CD4-positive, alpha-beta T cell treated with Interleukin-4 for 1 hour (primary cell): Measurements from ENCODE around the gene LDLRAD4.

Experiments used
- DNase-seq, 2 donors: peaks; one replicate each; pipeline ENCODE4 v3.0.0-alpha.2; 2020 to 2022

The LDLRAD4 gene

DNA sequence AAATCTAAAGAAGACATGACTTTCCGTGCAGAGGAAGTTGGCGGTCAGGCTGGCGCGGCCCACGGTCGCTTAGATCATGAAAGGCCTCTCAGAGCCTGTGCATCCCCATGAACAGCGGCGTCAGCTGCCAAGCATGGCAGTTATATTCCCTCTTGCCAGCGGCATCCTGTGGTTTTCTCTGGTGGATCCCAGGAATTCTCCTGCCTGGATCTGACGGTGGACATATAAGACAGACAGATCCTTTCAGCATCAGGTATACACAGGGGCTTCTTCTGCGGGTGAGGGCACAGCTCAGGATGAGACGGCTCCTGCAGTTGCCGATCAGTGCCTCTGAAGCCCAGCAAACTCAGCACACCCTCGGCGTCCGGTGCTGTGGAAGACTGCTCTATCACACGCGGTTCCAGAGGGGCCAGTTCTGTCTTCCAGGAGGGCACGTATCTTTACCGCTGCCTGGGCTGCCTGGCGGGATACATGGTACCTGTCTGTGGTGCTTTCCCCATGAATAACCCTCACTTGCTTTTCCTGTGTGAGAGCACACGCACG is 157.8 kb downstream of the LDLRAD4 start:
- DNase-seq, result peak; percentile 38 to 67

- peak; percentile 67 to 74 for DNase-seq
Measured at GRCh38 chr18:13376841-13377351, 158.3 kb downstream of the LDLRAD4 start.

- peak; percentile 46 to 59 for DNase-seq
Measured at GRCh38 chr18:13377496-13377895, 158.9 kb downstream of the LDLRAD4 start.

- peak in 1 of 2 donors; percentile 59 for DNase-seq
Measured at GRCh38 chr18:13378150-13378549, 159.6 kb downstream of the LDLRAD4 start.

DNA sequence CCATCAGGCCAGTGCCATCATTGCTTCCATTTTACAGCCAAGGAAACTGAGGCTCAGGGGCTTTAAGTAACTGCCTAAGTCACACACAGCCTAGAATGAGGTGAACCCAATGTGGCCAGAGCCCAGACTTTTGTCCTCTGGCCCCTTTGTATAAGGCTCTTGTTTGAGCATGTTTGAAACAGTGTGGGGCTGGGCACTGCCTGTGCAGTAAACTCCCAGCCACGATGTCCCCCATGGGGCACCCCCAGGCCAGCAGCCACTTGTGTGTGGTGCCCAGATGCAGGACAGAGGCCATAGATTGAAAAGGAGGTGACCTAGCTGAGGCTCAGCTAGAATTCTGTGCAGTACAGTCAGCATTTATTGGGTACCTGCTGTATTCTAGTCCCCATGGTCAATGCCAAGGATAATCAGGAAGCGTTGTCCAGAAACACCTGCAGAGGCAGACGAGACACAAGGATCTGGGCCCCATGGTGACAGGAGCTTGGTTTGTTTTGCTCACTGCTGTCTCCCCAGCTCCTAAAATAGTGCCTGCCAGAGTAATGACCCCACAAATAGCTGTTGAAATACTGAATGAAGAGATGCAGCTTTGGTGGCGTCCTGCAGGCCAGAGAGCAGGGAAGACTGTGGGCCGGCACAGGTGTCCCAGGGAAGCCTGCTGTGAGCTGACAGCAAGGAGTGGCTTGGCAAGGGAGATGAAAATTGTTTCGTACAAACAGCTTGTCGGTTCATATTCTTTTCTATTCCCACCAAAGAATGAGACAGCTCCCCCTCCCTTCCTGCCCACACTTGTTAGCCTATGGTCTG is 160.7 kb downstream of the LDLRAD4 start:
- no peak for DNase-seq

DNA sequence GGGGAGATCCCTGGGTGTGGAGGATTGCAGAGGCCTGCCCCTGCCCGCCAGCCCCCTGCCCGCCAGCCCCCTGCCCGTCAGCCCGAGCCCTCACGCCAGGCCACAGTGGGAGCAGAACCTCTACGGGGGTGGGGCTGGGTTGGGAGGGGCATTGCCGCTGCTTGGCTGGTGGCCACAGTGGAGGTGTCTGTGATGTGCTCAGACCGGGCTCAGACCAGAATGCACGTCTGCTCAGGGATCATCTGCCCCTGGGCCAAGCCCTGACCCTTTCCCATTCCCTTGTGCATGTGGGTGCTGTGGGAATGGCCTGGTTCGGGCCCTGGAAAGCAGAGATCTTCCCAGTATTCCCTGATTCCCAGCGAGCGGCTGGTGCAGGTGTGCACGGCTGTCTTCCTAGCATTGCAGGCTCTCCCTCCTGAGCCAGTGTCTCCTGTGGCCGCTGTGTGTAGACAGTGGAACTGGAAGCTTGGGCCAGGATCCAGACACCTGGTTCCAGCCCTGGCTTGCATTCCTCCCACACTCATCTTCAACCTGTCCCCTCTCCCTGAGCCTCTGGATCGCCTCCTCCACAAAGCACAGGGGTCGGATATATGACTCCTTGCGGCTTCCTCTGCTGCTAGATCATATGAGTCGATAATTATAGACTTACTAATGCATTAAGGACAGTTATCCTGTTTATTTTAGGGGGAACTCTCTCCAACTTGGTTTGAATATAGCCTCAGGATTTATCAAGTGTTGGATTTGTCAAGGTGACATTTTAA is 161.6 kb downstream of the LDLRAD4 start:
- DNase-seq, result no peak

DNA sequence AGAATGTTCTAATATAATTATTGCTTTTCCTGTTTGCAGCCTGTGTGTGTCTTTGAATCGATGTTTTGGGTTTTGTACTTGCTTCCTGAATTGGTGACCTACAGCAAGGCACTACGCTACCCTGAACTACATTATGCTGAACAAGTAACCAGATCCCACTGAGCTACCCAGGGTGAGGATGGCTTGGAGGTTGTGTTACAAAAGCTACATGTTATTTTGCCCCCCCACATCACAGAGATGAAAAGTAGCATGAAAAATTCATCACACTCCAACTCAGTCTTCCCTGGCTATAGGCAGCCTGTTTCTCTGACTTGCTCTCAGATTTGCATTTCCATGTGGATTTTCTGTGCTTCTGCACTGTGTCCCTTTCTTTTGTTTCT is 162.1 kb downstream of the LDLRAD4 start:
- DNase-seq, result no peak

GRCh38 chr18:13381331-13381730 is 162.8 kb downstream of the LDLRAD4 start:
- no peak for DNase-seq

DNA sequence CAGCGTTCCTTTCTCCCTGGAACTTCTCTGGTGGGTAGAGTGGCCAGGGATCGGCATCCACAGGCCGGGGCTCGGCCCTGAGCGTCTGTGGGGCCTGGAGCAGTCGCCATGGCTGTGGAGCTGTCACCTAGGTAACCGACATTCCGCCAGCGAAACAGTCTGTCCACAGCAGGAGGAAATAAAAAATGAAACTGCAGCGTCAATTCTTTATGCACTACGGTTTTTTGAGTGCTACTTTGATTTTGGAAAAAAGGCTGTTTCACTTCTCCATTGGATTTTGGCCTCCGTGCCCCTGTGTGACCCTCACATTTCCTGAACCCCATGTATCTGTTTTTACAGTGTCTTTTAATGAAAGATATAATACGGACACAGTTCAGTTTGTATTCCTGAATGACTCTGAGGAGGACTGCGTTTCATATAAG is 163.4 kb downstream of the LDLRAD4 start:
- DNase-seq, result peak; percentile 76 to 78

GRCh38 chr18:13382366-13382953 is 163.9 kb downstream of the LDLRAD4 start:
- DNase-seq, result peak; percentile 75 to 89

GRCh38 chr18:13382954-13383827 is 164.6 kb downstream of the LDLRAD4 start:
- DNase-seq, result peak in 1 of 2 donors; percentile 50

DNA sequence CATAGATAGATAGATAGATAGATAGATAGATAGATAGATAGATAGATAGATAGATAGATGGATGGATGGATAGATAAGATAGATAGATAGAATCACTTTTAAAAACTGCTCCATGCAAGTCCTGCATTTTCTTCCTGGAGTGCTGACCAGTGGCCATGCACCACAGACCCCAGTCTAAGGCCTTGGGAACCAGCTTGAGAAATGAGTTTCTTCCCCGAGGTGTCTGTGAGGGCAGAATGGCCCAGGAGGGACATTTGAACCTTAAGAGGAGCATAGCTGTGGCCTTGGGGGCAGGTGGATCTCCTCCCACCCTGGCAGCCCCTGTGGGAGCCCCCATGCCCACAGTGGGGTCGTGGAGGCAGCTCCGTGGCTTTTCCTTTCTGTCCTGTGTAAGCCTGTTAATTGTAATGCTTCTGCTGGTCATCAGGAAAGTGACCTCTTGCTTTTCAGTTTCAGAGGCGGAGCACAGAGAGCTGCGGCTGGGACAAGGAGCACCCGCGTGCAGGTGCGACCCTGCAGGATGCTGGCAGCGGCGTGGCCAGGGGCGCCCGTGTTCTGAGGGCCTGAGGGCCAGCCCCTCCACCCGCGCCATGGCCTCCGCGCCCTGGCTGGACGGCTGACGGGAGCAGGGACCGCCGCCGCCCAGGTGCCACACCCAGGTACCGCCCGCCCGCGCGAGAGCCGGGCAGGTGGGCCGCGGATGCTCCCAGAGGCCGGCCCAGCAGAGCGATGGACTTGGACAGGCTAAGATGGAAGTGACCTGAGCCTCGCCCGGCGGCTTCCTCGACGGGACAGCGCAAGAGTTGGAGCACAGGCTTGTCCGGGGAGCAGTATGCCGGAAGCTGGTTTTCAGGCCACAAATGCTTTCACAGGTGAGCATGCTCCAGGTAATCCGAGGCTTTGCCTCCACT is 168.6 kb downstream of the LDLRAD4 start:
- no peak for DNase-seq

GRCh38 chr18:13387855-13388548 is 169.4 kb downstream of the LDLRAD4 start:
- DNase-seq, result no peak

- DNase-seq, result no peak
Measured at GRCh38 chr18:13388586-13389490, 170.3 kb downstream of the LDLRAD4 start.

- no peak for DNase-seq
Measured at GRCh38 chr18:13389491-13390131, 171.1 kb downstream of the LDLRAD4 start.

GRCh38 chr18:13390196-13390595 is 171.6 kb downstream of the LDLRAD4 start:
- no peak for DNase-seq

DNA sequence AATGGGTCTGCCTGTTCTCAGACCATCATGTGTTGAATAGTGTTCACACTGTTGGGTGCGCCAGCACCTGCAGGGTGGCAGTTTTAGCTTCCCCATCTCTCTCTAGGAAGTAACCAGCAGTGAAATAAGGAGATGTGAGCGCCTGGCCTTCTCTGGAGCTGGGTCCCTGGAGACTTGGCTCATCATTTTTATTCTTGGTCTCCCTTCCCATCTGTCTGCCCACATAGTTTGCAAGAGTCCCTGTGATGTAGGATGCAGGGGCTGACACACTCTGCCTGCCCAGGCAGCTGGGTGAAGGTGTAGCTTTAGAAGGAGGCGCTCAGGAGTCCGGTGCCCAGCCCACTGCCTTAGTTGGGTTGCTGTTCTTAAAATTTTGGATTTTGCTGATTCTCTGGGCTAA is 172.2 kb downstream of the LDLRAD4 start:
- DNase-seq, result no peak

DNA sequence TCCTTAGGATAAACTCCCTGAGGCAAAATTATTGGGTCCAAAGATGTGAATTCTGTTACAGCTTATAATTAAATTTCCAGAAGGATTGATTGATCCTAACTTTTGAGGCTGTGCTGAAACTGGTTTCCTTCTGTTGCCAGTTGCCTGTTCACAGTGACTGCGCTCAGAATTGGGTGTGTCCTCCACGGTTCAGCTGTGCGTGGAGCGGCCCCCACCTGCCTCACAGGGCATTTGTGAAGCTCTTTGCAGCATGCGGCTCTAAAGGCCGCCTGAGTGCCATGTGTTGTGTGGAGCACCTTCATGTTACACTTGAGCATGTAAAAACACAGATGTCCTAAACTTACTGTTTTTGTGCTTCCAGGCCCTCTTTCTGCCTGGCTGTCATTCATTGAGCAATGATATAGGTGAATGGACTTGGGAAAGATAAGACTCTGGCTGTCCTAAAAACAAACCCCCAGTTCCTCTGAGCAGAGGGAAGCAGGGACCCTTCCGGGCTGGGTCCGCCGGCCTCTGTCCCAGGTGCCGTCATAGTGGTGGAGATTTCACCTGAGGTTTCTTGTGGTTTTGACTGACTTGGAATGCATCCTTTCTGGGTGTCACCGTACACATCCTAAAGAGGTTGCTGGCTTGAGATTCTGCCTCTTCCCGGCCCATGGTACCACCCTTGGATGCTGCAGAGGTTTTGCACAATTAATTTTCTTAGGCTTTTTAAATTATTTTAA is 173.6 kb downstream of the LDLRAD4 start:
- no peak for DNase-seq
